Activated CD8-positive, alpha-beta memory T cell treated with anti-CD3 and anti-CD28 coated beads for 48 hours (primary cell): ENCODE data around the gene TEKT4.
"Not testable (repeated sequence)": the region's sequence is repeated elsewhere in the genome, so short reads cannot be mapped to it uniquely, and the experiment has no call there.

Source experiments
- DNase-seq, 3 experiments: peaks; one replicate each; pipeline ENCODE4 v3.0.0-alpha.2; 2020; ENCODE audit warnings: low read depth in 2 of 3, low spot score in 2 of 3

TEKT4 gene

GRCh38 chr2:94875820-94876522, 4.7 kb downstream of the TEKT4 start:
- no peak for DNase-seq

GRCh38 chr2:94876523-94876863, 5.3 kb downstream of the TEKT4 start:
- no peak for DNase-seq

- DNase-seq, result no peak
Measured at GRCh38 chr2:94877129-94877528, 5.9 kb downstream of the TEKT4 start.

GRCh38 chr2:94878575-94878974, 7.3 kb downstream of the TEKT4 start:
- DNase-seq, result not testable (repeated sequence)

- no peak for DNase-seq
Measured at GRCh38 chr2:94879314-94879981, 8.2 kb downstream of the TEKT4 start.

- DNase-seq, result no peak
Measured at GRCh38 chr2:94879982-94880377, 8.8 kb downstream of the TEKT4 start.

- DNase-seq, result no peak
Measured at GRCh38 chr2:94880507-94880906, 9.3 kb downstream of the TEKT4 start.

- DNase-seq, result no peak
Measured at GRCh38 chr2:94881070-94881469, 9.8 kb downstream of the TEKT4 start.

GRCh38 chr2:94890234-94890633, 19.0 kb downstream of the TEKT4 start:
- no peak for DNase-seq

GRCh38 chr2:94895273-94895672, 24.0 kb downstream of the TEKT4 start:
- DNase-seq, result not testable (repeated sequence)

- DNase-seq, result not testable (repeated sequence)
Measured at GRCh38 chr2:94906976-94907375, 35.7 kb downstream of the TEKT4 start.

GRCh38 chr2:94923196-94923595, 52.0 kb downstream of the TEKT4 start:
- DNase-seq, result no peak

GRCh38 chr2:94924999-94925398, 53.8 kb downstream of the TEKT4 start:
- not testable (repeated sequence) for DNase-seq
